GM21529 (cell line): ENCODE measurements around the gene ACADVL.

Experiments
- ATAC-seq: cut with Tn5 transposase; IDR thresholded peaks from one replicate; pipeline ENCODE4 v1.9.1; 2021; ENCODE audit not compliant: unreplicated experiment

Gene ACADVL

DNA sequence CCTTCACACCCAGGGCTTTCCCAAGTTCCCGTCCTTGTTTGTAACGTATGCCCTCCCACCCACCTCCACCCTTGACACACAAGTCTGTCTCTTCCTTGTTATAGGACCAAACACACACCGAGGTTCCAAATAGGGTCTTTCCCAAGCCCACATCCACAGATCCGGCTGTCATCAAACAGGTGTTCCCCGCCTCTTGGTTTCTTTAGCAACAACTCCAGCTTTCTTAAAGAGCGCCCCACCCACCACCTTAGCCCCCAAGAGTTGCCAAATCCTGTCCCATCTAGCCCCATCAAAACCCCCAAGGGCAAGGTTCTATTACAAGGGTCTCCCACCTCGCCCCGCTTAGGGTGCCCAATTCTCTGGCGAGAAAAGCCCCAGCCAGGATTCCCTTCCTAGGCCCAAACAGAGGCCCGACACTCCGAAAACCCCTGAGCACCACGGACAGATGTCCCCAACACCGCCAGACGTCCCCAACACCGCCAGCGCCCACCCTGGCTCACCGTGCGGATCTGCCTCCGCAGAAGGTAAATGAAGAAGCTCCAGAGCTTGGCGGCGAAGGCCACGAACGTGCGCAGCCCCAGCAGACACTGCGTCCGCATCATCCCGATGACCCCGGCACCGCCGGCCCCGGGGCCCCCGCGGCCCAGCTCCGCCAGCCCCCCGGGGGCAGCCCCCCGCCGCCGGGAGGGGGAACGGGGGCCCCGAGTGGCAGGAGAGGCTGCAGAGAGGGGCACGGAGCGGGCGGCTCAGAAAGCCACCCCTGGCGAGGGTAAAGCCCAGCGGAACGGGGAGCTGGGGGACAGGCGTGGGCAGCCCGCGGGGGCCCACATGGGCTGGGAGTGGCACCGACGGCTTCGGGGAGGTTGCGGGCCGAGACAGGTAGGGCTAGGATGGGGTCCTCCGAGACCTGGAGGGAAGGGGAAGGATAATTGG, 31.2 kb downstream of the ACADVL start:
- no peak for ATAC-seq

DNA sequence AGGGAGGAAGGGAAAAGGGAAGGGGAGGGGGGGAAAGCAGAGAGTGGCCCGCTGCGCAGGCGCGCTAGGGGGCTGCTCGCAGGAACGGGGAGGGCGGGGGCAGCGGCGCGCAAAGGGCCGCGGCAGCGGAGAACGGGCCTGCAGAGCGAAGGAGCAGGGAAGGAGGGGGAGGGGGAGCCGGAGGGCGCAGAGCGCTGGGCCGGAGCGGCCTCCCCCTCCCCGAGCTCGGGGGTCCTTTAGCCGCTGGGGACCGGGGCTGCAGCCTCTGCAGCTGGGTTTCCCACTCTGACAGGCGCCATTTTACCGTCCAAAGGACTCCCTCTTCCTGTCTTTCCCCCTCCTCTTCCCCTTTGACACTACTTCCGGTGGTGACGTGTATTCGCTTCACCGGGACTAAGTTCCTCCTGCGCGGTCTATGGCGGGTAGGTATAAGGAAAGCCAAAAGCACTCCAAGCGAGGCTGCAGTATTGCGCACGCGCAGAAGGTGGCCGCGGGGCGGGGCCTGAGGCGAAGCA, 32.0 kb downstream of the ACADVL start, which contains the start of gene CTDNEP1:
TSS of gene CTDNEP1 (minus strand) at position 74 of the 515 bp plus-strand sequence. CDS start 438 bp downstream, outside the sequence.
- peak; percentile 84 for ATAC-seq

DNA sequence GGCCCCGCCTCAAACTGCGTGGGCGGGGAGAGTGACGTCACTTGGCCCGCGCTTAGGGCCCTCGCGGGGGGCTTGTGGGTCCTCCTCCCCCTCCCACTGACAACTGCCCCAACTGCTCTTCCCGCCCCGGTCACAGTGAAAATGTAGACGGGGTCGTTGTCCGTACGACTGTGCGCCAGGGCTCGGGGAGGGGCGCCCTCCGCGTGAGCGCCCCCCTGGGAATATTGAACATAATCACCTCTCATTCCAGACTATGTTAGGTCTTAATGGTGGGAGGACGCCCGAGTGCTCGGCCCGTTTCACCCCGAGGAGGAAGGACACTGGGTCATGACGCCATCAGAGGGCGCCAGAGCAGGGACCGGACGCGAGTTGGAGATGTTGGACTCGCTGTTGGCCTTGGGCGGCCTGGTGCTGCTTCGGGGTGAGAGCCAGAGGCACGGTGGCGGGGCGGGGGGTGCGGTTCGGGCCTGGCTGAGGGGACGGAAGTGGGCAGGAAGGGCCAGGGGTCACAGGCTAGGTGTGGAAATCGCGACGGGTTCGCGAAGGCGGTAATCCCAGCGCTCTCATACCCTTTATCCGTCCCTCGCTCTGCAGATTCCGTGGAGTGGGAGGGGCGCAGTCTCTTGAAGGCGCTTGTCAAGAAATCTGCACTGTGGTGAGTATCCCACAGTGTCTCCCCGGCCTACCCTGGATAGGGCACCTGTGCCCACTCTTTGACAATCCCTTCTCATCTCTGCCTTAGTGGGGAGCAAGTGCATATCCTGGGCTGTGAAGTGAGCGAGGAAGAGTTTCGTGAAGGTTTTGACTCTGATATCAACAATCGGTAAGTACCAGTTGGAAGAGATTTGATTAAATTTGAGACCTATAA, 32.7 kb downstream of the ACADVL start, which contains the start of gene ELP5:
TSS of gene ELP5 (plus strand) at position 40 of the 868 bp plus-strand sequence. CDS start at position 376, 336 bp downstream.
- ATAC-seq: peak; percentile 50

DNA sequence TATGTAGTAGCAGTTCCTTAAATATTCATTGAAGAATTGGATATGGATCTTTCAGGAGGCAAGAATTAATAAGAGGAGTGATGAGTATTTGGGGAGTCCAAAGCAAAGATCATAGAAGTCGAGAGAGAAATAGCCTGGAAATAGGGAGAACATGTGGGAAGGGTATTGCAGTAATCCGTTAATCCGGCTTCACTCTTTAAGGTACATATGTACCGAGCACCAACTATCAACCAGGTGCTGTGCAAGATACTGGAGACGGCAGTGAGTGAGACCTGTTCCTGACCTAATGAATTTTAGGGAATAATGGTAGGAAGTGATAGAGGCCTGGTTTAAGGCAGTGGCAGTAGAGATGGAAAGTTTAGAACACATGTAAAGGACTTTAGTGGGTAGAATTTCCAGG, 33.3 kb downstream of the ACADVL start:
- ATAC-seq: no peak

DNA sequence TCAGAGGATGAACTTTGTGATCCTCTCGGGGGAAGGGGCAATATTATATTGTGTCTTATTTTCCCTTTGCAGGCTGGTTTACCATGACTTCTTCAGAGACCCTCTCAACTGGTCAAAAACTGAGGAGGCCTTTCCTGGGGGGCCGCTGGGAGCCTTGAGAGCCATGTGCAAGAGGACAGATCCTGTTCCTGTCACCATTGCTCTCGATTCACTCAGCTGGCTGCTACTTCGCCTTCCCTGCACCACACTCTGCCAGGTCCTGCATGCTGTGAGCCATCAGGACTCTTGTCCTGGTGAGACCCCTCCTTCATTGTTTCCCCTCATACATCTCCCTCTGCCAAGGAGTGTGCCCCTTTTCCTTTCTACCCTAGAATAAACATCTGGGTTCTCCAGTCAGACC, 34.8 kb downstream of the ACADVL start:
- ATAC-seq: no peak

DNA sequence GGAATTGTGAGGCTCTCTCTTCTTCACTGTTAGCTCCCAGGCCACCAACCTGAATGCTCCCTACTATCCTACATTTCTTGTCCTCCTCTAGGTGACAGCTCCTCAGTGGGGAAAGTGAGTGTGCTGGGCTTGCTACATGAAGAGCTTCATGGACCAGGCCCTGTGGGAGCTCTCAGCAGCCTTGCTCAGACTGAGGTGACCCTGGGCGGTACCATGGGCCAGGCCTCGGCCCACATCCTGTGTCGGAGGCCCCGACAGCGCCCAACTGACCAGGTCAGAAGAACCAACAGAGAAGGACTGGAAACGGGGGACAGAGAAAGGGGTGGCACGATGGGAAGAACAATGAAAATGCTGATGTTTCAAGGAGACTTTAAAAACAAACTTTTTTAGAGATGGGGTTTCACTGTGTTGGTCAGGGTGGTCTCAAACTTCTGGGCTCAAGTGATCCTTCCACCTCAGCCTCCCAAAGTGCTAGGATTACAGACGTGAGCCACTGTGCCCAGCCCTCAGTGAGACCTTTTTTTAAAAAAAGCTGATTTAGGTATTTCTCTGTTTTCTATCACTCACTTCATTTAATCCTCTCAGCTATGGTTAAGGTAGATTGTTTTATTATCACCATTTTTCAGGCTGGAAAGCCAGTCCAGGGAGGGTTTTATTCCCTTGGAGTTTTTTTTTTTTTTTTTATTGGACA, 37.2 kb downstream of the ACADVL start:
- ATAC-seq: no peak

DNA sequence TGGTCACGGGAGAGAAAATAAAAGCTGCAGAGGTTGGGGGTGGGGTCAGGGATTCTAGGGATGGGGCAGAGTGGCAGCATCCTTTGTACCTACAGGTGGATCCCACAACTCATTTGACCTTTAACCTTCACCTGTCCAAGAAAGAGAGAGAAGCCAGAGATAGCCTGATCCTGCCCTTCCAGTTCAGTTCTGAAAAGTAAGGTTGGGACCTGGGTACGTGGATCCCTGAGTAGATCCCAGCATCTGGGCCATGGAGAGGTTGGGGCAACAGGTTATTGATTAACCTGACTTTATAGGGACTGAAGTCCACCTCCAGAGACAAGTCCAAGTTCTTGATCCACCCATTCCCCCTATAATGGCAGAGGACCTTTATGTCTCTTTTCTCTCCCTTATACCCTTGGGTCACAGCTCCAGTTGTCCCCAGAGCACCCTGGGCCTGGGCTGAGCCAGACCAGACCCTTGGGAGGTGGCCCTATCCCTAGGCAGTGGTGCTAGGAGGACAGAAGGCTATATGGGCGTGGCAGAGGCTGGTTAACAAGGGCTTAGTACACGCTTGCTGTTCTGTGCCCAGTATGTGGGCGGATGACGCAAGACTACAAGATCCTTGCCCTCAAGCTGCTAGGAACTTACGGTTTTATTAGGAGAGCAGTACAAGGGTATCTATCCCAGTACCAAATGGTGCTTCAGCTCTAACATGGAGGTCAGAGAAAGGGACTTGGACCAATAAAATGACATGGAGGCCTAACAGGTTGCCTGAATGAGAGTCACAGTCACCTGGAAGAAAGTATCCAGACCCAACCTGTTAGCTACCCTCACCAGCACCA, 39.2 kb downstream of the ACADVL start:
- ATAC-seq: no peak

DNA sequence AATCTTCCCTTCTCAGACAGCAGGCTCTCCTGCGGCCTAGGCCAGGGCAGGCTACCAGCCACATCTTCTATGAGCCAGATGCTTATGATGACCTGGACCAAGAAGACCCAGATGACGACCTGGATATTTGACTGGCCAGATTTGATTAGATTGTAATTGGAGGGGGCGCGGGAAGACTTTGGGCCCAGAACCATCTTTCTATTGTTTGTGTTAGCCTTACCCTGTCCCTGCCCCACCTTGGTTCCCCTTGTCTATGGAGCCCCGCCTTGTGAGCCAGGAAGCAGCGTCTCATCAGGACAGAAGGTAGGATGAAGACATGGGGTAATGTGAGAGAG, 39.8 kb downstream of the ACADVL start:
- no peak for ATAC-seq

DNA sequence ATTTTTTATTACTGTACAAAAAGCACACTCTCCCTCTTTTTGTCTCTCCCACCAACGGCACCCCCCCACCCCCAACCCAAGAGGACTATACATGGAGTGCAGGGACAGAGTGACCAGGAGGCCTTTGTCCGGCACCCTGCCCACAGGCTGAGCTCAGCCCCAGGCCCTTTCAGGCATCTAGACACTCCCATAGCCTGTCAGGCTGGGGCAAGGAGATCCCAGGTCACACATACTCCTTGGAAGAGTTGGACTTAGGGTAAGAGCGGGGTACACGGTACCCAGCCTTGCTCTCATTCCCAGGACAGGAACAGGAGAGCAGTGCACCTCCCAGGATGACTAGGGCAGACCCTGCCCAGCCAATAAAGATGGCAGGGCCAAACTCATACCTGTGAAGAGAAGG, 40.4 kb downstream of the ACADVL start:
- no peak for ATAC-seq

DNA sequence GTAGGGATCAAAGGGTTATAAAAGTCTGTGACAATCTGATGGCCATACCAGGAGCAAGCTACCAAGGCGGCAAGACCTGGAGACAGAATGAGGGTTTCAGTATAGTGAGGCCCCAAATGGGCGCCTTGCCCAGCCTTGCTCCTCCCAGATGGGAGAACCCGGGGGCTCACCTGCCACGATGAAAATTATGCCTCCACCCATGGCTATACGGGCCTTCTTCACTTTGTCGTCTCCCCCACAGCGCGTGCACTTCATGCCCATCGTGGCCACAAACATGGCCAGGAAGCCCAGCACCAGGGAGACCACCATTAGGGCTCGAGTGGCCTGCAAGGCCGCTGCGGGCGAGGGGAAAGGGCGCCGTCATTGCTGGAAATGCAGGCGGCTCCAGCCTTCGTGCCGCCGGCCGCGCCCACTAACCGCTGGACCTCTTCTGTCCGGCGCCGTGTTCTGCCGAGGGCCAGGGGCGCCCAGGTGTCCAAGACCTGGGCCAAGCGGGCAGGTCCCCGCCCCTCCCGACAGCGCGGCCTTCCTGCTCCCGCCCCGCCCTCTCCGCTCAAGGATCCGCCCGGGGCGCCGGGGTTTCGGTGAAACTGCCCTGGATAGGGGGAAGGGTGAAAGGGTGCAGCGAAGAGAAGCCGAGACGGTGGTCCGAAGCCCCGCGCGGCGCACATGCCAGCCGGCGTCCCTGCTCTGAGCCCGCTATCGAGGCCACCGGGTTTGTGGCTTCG, 41.1 kb downstream of the ACADVL start:
- ATAC-seq: no peak

DNA sequence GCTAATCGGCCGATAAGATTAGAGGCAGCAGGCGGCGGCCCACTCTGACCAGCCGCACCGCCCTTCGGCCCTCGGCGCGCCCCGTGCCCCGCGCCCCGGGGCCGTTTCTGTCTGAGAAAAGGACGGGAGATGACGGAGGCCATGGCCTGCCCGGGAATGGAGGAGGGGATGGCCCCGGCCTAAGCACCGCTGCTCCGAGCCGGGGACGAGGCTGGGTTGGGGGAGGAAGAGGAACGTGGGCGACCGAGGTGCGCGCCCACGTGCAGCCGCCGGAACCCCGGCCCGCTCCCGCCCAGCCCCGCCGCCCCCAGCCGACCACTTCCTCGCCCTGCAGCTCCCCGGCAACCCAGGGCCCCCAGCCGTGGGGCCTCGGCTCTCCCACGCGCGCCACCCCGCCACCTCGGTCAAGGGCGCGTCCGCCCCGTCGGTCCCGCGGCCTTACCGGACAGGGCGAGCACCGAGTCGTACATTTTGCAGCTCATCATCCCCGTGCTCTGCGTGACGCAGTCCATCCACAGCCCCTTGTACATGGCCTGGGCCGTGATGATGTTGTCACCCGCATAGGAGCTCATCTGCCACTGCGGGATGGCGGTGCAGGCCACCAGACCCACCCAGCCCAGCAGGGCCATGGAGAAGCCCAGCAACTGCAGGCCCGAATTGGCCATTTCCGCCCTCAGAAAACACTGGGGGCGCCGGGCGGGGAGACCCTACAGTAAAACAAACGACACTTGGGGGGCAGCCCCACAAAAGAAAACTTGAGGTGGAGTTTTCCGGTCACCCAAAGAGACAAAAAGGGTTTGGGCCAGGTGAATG, 41.8 kb downstream of the ACADVL start:
- no peak for ATAC-seq

DNA sequence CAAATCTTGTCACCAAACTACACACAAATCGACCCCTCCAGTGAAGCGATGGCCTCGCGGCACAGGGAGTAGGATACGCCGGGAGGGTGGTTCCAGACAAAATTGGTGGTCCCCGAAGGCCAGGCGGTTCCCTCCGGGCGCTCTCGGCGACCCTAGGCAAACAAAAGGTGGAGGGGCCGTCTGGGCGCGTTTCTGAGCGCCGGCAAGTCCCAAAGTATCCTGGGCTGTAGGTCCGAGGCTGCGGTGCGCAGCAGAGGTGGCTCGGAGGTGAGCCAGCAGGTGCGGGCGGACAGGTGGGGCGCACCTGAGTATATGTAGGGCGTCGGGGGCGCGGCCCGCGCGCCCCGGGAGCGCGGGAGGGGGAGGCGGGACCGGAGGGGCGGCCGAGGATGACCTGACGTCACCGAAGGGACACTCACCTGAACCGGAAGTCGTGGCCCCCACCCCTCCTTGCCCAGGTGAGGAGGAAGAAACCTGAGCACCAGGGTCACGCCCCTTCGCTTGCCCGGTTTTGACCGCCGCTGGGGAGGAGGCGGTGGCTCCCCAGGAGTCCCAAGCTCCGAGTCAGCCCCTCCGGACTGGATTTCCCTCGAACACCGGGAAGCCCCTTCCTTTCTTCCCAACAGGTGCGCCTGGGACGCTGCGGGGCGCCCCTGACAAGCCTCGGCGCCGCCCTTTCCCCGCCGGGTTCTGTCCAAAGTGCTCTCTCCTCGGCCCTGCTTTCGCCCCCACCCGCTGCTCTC, 42.6 kb downstream of the ACADVL start, which contains the start of gene CLDN7:
TSS of gene CLDN7 (minus strand) at position 287 of the 743 bp plus-strand sequence. CDS start 435 bp downstream, outside the sequence.
- no peak for ATAC-seq

DNA sequence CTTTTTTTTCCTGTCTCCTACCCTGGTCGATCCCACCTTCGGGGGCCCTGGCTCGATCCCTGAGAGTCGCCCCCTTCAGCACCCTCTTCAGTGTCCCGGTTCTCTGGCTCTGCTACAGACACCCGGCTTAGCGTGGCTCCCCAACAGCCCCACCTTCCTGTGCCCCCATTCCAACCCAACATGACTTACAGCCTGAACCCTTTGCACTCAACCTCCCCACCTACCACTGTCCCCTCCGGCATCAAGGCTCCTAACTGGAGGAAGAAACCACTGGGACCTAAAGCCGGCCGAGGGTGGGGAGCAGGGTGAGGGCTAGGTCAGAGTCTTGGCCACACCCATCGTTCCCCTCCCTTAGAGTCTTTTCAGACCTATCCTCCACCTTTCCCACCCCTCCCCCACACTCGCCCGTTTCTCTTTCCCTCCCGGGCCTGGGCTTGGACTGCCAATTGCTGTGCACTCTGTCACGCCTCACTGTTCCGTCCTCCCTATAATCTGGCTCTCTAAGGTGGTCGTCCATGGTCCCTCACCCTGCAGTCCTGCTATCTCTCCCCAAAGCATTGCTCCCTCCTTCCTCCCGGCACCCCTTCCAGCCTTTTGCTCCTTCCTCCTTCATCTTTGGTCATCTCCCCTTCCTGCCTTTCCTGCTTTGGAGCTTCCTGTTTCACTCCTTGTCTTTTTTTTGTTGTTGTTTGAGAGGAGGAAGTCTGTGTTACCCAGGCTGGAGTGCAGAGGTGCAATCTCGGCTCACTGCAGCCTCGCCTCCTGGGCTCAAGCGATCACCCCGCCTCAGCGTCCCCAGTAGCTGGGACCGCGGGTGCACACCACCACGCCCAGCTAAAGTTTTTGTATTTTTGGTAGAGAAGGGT, 43.4 kb downstream of the ACADVL start:
- no peak for ATAC-seq

DNA sequence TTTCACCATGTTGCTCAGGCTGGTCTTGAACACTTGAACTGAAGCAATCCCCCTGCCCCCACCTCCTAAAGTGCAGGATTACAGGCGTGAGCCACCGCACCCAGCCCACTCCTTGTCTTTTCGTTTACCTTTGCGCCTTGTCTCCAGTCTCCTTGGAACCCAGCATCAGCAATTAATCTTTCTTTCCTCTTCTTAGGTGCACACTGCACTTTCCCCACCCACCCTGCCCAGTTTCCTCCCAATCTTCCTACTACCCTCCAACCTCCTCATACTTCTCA, 44.0 kb downstream of the ACADVL start:
- no peak for ATAC-seq

DNA sequence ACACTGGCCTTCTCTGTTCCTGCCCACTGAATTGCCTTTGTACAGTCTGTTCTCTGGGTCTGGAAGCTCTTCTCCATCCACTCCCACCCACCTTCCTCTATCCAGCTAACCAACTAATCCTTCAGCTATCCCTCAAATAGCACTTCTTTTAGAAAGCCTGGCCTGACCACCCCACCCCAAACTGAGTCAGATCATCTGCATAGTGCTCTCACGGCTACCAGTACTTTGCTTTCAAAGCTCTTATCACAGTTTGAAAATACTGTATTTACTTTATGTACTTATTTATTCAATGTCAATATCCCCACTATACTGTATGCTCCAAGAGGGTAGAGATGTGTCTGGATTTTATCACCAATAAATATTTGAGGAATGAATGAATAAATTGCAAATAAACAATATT, 47.0 kb downstream of the ACADVL start:
- no peak for ATAC-seq
